ENCODE measurements around the gene TYW1B.
"Not testable (repeated sequence)": the region's sequence is repeated elsewhere in the genome, so short reads cannot be mapped to it uniquely, and the experiment has no call there.

TYW1B gene

DNA sequence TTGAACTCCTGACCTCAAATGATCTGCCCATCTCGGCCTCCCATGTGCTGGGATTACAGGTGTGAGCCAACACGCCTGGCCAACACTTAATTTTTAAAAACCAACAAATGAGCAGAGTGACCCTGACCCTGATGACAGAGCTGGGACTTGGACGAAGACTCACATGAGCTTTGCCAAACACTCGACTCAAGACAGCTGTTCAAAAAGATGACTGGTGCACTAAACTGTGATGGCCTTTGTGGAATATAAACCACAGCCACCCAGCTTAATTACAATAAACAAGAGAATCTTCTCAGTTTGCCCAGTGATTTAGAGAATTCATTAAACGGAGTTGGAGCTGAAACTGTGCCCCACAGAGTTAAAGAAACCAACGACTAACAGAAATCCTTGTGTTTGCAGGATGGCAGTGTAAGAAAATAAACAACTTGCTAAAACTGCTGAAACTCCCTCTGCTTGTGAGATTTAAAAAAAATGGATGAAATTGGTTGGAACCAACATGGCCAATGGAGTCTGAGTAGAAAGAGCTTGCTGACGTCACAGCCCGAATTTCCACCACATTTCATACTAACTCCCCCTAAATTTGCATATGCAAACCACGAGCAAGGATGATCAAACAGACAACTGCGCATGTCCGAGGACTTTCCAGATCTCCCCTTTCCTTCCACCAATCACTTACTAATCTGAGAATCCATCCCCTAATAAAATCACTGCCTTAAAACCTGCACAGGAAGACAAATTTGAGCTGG, 209.4 kb downstream of the TYW1B start:
- not testable (repeated sequence) for DNase-seq

DNA sequence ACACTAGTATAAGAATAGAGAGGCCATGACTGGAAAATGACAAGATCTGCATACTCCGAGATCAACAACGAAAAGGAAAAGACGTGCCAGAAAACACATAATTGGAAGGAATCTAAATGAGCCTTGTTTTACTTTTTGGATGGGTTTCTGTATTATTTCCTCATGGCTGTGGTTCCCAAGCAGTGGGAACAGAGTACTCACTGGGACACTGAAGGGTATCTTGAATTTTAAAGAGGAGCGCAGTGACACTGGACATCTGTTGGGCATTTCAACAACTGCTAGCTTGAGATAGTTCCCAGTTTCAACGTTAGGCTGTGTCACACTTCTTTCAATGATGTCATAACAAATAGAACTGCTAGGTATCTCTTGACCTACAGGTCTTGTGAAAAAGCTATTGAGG, 218.2 kb downstream of the TYW1B start:
- not testable (repeated sequence) for DNase-seq

DNA sequence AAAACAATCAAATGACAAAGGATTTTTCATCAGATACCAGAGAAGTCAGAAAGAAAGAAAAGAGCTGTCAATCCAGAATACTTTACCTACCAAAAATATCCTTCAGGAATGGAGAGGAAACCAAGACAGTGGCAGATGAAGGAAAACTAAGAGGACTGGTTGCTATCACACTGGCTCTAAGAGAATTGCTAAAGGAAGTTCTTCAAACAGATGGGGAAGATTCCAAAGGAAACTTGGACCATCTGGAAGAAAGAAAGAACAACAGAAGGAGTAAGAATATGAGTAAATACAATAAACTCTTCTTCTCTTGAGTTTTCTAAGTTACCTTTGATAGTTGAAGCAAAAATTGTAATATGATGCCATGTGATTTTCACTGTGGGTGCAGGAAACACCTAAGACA, 220.0 kb downstream of the TYW1B start:
- DNase-seq, result not testable (repeated sequence)

GRCh38 chr7:72605863-72606431, 222.1 kb downstream of the TYW1B start:
- DNase-seq, result not testable (repeated sequence)

GRCh38 chr7:72604771-72605611, 223.0 kb downstream of the TYW1B start:
- not testable (repeated sequence) for DNase-seq

DNA sequence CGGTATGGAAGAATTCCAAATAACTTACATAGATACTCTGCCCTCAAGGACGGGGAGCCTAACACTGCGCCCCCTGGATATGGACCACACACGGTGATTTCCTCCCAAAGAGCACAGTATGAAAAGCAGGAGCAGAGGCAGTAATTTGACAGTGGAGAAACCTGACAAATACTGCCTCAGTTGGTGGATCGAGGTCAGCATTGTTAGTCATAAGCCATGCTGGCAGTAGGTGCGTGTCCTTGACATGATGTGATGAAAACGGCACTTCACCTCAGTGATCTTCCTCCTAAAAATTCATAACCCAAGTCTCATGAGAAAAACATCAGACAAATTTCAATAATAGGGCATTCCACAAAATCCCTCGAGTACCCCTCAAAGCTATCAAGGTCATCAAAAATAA, 224.5 kb downstream of the TYW1B start:
- not testable (repeated sequence) for DNase-seq

DNA sequence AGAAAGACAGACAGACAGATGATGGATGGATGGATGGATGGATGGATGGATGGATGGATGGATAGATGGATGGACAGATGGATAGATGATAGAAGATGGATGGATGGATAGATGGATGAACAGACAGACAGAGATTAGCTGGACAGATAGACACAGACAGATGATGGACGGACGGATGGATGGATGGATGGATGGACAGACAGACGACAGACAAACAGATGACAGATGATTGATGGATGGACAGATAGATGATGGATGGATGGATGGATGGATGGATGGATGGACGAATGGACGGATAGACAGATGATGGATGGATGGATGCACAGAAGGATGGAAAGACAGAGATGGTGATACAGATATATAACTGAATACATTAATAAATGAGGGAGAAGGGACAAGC, 224.9 kb downstream of the TYW1B start:
- DNase-seq, result no peak

DNA sequence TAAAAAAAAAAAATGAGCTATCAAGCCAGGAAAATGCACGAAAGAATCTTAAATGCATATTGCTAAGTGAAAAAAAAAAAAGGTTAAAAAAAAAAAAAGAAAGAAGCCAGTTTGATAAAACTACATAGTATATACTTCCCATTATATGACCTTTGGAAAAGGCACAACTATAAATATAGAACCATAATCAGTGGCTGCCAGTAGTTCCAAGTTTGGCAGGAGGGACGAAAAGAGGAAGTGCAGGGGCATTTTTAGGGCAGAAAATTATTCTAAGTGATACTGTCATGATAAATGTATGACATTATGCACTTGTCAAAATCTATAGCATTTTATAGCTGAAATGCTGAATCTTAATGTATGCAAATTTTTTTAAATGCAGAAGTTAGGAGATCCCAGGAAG, 226.3 kb downstream of the TYW1B start:
- not testable (repeated sequence) for DNase-seq

- DNase-seq, result not testable (repeated sequence)
These were observed 238.0 kb downstream of the TYW1B start for GRCh38 chr7:72590023-72590422.

GRCh38 chr7:72587267-72587666, 240.7 kb downstream of the TYW1B start:
- not testable (repeated sequence) for DNase-seq

- DNase-seq, result not testable (repeated sequence)
These were observed 243.4 kb downstream of the TYW1B start for GRCh38 chr7:72584576-72584975.

GRCh38 chr7:72583620-72584361, 244.2 kb downstream of the TYW1B start:
- not testable (repeated sequence) for DNase-seq

DNA sequence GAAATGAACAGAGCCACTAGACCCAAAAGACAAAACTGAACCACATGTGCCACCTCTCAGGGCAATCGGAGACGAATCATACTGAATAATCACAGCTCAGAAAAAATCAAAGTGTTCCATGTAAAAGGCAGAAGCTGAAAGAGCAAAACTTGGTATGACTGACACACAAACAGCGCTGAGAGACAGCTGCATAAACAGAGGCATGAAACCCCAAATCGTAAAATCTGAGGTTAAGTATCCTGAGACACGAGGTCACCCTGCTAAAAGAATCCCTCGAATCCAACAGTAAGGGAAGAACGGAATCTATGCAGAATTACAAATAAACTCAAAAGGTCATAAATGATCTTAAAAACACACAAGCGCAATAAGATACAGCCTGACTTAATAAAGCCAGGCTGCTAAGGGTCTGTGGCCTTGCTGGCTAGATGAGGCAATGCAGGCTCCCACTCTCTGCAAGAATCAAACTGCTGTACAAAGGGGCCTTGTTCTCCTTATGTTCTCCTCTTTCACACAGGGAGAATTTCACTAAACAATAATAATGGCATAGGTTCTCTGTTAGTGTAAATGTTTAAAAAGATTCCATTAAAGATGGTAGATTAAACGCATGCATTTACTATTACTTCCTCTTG, 247.7 kb downstream of the TYW1B start:
- not testable (repeated sequence) for DNase-seq

- no peak for DNase-seq
These were observed 250.9 kb downstream of the TYW1B start for GRCh38 chr7:72577107-72577506.

GRCh38 chr7:72561988-72562387, 266.0 kb downstream of the TYW1B start:
- DNase-seq, result not testable (repeated sequence)

- not testable (repeated sequence) for DNase-seq
These were observed 268.5 kb downstream of the TYW1B start for GRCh38 chr7:72559546-72559945.

- DNase-seq, result not testable (repeated sequence)
These were observed 271.3 kb downstream of the TYW1B start for GRCh38 chr7:72556733-72557132.

GRCh38 chr7:72555238-72555637, 272.8 kb downstream of the TYW1B start:
- not testable (repeated sequence) for DNase-seq

- DNase-seq, result not testable (repeated sequence)
These were observed 273.6 kb downstream of the TYW1B start for GRCh38 chr7:72554401-72554800.

DNA sequence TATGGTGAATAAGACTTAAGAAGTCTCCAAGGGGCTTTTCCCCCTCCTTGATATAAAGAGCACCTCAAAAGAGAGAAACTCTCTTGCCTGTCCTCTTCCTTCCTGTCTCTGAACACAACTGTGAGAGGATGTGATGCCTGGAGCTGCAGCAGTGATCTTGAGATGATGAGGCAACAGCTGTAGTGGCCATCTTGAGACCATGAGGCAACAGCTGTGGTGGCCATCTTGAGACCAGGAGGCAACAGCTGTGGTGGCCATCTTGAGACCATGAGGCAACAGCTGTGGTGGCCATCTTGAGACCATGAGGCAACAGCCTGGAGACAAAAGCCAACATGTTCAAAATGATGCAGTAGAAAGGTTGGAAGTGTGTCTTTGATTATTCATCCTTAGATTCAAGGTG, 277.5 kb downstream of the TYW1B start:
- not testable (repeated sequence) for DNase-seq

GRCh38 chr7:72546586-72547237, 281.3 kb downstream of the TYW1B start:
- not testable (repeated sequence) for DNase-seq

DNA sequence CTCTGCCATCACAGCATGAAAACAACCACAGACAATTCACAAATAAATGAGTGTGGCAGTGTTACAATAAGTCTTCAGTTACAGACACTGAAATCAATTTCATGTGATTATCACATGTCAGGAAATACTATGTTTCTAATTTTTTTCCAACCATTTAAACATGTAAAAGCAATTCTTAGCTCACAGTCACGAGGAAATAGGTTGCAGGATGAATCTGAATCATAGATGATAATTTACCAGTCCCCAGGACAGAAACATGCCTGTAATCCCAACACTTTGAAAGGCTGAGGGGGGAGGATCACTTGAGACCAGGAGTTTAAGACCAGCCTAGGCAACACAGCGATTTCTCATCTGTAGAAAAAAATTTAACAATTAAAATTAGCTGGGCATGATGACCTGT, 283.5 kb downstream of the TYW1B start:
- DNase-seq, result not testable (repeated sequence)

All from kidney glomerular epithelial cell (primary cell).